HepG2 (cell line): ENCODE data around the gene CHD9NB. TPM values are rescaled to one million over a fixed set of nuclear protein-coding genes. Genes with fewer than 3 reads are reported as not detected.

Source experiments
- ATF1 ChIP-seq: IDR thresholded peaks from 2 replicates; pipeline ENCODE4 v1.6.1; 2016; ENCODE audit warnings: mild to moderate bottlenecking, control low read depth
- CREM ChIP-seq, 2 experiments: sonication (generic) in 1 of 2; formaldehyde crosslinking in 1 of 2; IDR thresholded peaks; 2 replicates each; pipeline versions ENCODE4 v1.4.0 to v1.6.1; 2016 to 2020; ENCODE audit warnings: antibody characterized with exemption in 1 of 2, mild to moderate bottlenecking in 1 of 2, missing genetic modification reagents in 1 of 2
- ERF ChIP-seq: IDR thresholded peaks from 2 replicates; pipeline ENCODE4 v1.6.1; 2018; ENCODE audit warnings: missing biosample characterization, missing genetic modification reagents
- ESRRA ChIP-seq: sonication (generic); formaldehyde crosslinking; IDR thresholded peaks from 2 replicates; pipeline ENCODE4 v1.5.1; 2020; ENCODE audit warnings: mild to moderate bottlenecking, low read depth, missing genetic modification reagents
- FOXA1 ChIP-seq, 2 experiments: fragments of 450-650 bp in 1 of 2; sonication (generic) in 1 of 2; formaldehyde crosslinking in 1 of 2; IDR thresholded peaks; 2 replicates each; pipeline versions ENCODE4 v1.4.0 to v1.6.1; 2016 to 2020; ENCODE audit warnings: missing genetic modification reagents in 1 of 2
- HMG20A ChIP-seq: IDR thresholded peaks from 2 replicates; pipeline ENCODE4 v1.6.1; 2016; ENCODE audit warnings: borderline replicate concordance
- ISL2 ChIP-seq: sonication (generic); formaldehyde crosslinking; IDR thresholded peaks from 2 replicates; pipeline ENCODE4 v1.5.0; 2020; ENCODE audit warnings: missing genetic modification reagents
- JUNB ChIP-seq: sonication (generic); formaldehyde crosslinking; IDR thresholded peaks from 2 replicates; pipeline ENCODE4 v1.8.0; 2022; ENCODE audit warnings: missing genetic modification reagents, mild to moderate bottlenecking, borderline replicate concordance
- KDM1A ChIP-seq: IDR thresholded peaks from 2 replicates; pipeline ENCODE4 v1.6.1; 2016; ENCODE audit warnings: missing compliant biosample characterization
- NR2F2 ChIP-seq: IDR thresholded peaks from 2 replicates; pipeline ENCODE4 v1.6.1; 2012; ENCODE audit warnings: low read depth, inconsistent platforms, borderline replicate concordance
- PRMT3 ChIP-seq: sonication (generic); formaldehyde crosslinking; IDR thresholded peaks from 2 replicates; pipeline ENCODE4 v1.8.1; 2022; ENCODE audit warnings: low read depth, mild to moderate bottlenecking, moderate library complexity, missing genetic modification reagents, borderline replicate concordance
- SOX6 ChIP-seq, 2 experiments: fragments of 450-650 bp in 1 of 2; sonication (generic) in 1 of 2; formaldehyde crosslinking in 1 of 2; IDR thresholded peaks; 2 replicates each; pipeline versions ENCODE4 v1.4.0 to v1.6.1; 2017 to 2020; ENCODE audit warnings: antibody characterized with exemption in 1 of 2, mild to moderate bottlenecking in 1 of 2, missing genetic modification reagents in 1 of 2
- TBX3 ChIP-seq: fragments of 450-650 bp; IDR thresholded peaks from 2 replicates; pipeline ENCODE4 v1.6.1; 2017; ENCODE audit warnings: antibody characterized with exemption, mild to moderate bottlenecking, inconsistent platforms, borderline replicate concordance
- TEAD3 ChIP-seq: optimal IDR thresholded peaks from 2 replicates; pipeline ENCODE3; 2016; ENCODE audit warnings: borderline replicate concordance
- ZBTB3 ChIP-seq: sonication (generic); formaldehyde crosslinking; IDR thresholded peaks from 2 replicates; pipeline ENCODE4 v1.4.0; 2020; ENCODE audit warnings: low read depth, mild to moderate bottlenecking, moderate library complexity, missing genetic modification reagents, borderline replicate concordance
- ZMAT3 ChIP-seq: sonication (generic); formaldehyde crosslinking; conservative IDR thresholded peaks from 2 replicates; pipeline ENCODE4 v1.7.0; 2021; ENCODE audit warnings: missing genetic modification reagents
- ZMYM3 ChIP-seq: sonication (generic); formaldehyde crosslinking; IDR thresholded peaks from 2 replicates; pipeline ENCODE4 v1.5.1; 2020; ENCODE audit warnings: mild to moderate bottlenecking, missing genetic modification reagents
- ZNF232 ChIP-seq: sonication (generic); formaldehyde crosslinking; IDR thresholded peaks from 2 replicates; pipeline ENCODE4 v1.4.0; 2020; ENCODE audit warnings: missing genetic modification reagents, borderline replicate concordance
- ZNF30 ChIP-seq: sonication (generic); formaldehyde crosslinking; IDR thresholded peaks from 2 replicates; pipeline ENCODE4 v1.5.0; 2020; ENCODE audit warnings: mild to moderate bottlenecking, missing genetic modification reagents
- ZNF543 ChIP-seq: sonication (generic); formaldehyde crosslinking; IDR thresholded peaks from 2 replicates; pipeline ENCODE4 v1.4.0; 2020; ENCODE audit warnings: mild to moderate bottlenecking, missing genetic modification reagents
- ZNF614 ChIP-seq: IDR thresholded peaks from 2 replicates; pipeline ENCODE4 v1.6.1; 2018; ENCODE audit warnings: missing biosample characterization, missing genetic modification reagents, inconsistent platforms, borderline replicate concordance
- ZNF75D ChIP-seq: sonication (generic); formaldehyde crosslinking; IDR thresholded peaks from 2 replicates; pipeline ENCODE4 v1.8.1; 2023; ENCODE audit warnings: missing genetic modification reagents, mild to moderate bottlenecking, borderline replicate concordance
- polyA plus RNA-seq, 8 experiments: library from polyadenylated mRNA; depleted of rRNA in 3 of 8; stranded (reverse) in 7 of 8; unstranded in 1 of 8; fragments of >200 nt; fragmentation: Illumina TruSeq in 4 of 8; extraction: Trizol in 4 of 8; gene quantifications; 2 replicates each; pipeline versions ENCODE4 v1.2.1 to v1.2.3, GENCODE V29; 2011 to 2016; ENCODE audit warnings: low read depth in 4 of 8, missing spikeins in 1 of 8, mixed read lengths in 1 of 8; ENCODE audit not compliant: insufficient read depth in 1 of 8
- total RNA-seq, 5 experiments: library from RNA; depleted of rRNA; stranded (reverse); fragments of >200 nt; fragmentation: Illumina TruSeq; extraction: Trizol; gene quantifications; 2 replicates each; pipeline ENCODE4 v1.2.3, GENCODE V29; 2016; ENCODE audit warnings: low read depth in 1 of 5
- TF ChIP-seq, protein P1 (sequence below): sonication (generic); formaldehyde crosslinking; IDR thresholded peaks from 2 replicates; pipeline ENCODE4 v1.9.0; 2021; ENCODE audit warnings: missing genetic modification reagents, mild to moderate bottlenecking, borderline replicate concordance
- TF ChIP-seq, protein P2 (sequence below), 2 experiments: sonication (generic) in 1 of 2; formaldehyde crosslinking in 1 of 2; IDR thresholded peaks; 2 replicates each; pipeline versions ENCODE4 v1.4.0 to v1.6.1; 2016 to 2020; ENCODE audit warnings: borderline replicate concordance in 1 of 2, low read depth in 1 of 2, mild to moderate bottlenecking in 1 of 2, missing genetic modification reagents in 1 of 2

CHD9NB gene
- total and polyA plus RNA-seq, 2 of the 13 experiments (the other 11 are each of a cell fraction or from before 2014, with no cell fraction given) = 0.17 to 0.18 TPM

DNA sequence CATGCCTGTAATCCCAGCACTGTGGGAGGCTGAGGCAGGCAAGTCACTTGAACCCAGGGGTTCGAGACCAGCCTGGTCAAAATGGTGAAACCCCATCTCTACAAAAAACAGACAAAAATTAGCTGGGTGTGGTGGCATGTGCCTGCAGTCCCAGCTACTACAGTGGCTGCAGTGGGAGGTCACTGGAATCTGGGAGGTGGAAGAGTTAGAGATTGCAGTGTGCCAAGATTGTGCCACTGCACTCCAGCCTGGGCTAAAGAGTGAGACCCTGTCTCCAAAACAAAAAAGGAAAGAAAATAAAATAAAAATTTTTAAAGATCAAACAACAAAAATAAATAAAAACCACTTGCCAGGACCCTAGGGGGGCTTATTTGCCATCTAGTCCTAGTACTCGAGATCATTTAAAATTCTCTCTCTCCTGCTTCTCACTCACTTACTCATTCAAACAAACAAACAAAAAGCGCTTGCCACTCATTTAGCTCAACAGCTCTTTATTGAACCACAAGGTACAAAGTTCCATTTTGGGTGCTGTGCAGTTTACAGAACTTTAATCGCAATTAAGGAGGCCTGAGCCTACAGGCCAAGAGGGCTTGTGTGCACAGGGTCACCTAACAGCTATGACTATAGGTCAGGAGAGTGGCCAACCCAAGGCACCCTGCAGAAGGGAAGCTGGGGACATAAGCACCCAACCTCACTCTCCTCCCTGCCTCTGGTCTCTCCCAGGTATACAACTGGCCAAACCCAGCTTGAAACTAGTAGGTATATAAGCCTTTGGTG, 4.4 kb downstream of the CHD9NB start (continued):
- TF ChIP-seq, protein P1, sequence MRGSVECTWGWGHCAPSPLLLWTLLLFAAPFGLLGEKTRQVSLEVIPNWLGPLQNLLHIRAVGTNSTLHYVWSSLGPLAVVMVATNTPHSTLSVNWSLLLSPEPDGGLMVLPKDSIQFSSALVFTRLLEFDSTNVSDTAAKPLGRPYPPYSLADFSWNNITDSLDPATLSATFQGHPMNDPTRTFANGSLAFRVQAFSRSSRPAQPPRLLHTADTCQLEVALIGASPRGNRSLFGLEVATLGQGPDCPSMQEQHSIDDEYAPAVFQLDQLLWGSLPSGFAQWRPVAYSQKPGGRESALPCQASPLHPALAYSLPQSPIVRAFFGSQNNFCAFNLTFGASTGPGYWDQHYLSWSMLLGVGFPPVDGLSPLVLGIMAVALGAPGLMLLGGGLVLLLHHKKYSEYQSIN (CRISPR knock-in tag) = no peak
- TF ChIP-seq ISL2 (CRISPR knock-in tag) (peak; percentile 70; the same call in 1 of the 2 replicates), TEAD3 (peak; percentile 24), JUNB (CRISPR knock-in tag) (no peak), PRMT3 (no peak), CREM (IDR thresholded peaks at IDR 0.05) (peak; percentile 35; the same call in 1 of the 2 replicates), CREM (CRISPR knock-in tag; IDR thresholded peaks at IDR 0.05) (no peak), ZBTB3 (0 out of 2 replicates have a peak, but pooled peaks have one; percentile 80), TBX3 (peak; percentile 93), ATF1 (CRISPR knock-in tag) (0 out of 2 replicates have a peak, but pooled peaks have one; percentile 18), HMG20A (CRISPR knock-in tag) (peak; percentile 78), KDM1A (no peak), ZNF614 (0 out of 2 replicates have a peak, but pooled peaks have one; percentile 40), ZNF75D (CRISPR knock-in tag) (no peak), ERF (CRISPR knock-in tag) (peak; percentile 80), ZNF543 (CRISPR knock-in tag) (0 out of 2 replicates have a peak, but pooled peaks have one; percentile 40), NR2F2 (peak; percentile 91), ZMYM3 (CRISPR knock-in tag) (no peak; the same call in 1 of the 2 replicates), ESRRA (CRISPR knock-in tag) (peak; percentile 87), FOXA1 (IDR thresholded peaks at IDR 0.05) (peak; percentile 33; the same call in 1 of the 2 replicates), FOXA1 (CRISPR knock-in tag; IDR thresholded peaks at IDR 0.05) (peak; percentile 76), ZNF30 (CRISPR knock-in tag) (no peak), ZNF232 (CRISPR knock-in tag) (peak; percentile 42; the same call in 1 of the 2 replicates), ZMAT3 (CRISPR knock-in tag) (peak; percentile 52; the same call in 1 of the 2 replicates), SOX6 (IDR thresholded peaks at IDR 0.05) (no peak), SOX6 (CRISPR knock-in tag; IDR thresholded peaks at IDR 0.05) (peak; percentile 76)
- TF ChIP-seq, protein P2, sequence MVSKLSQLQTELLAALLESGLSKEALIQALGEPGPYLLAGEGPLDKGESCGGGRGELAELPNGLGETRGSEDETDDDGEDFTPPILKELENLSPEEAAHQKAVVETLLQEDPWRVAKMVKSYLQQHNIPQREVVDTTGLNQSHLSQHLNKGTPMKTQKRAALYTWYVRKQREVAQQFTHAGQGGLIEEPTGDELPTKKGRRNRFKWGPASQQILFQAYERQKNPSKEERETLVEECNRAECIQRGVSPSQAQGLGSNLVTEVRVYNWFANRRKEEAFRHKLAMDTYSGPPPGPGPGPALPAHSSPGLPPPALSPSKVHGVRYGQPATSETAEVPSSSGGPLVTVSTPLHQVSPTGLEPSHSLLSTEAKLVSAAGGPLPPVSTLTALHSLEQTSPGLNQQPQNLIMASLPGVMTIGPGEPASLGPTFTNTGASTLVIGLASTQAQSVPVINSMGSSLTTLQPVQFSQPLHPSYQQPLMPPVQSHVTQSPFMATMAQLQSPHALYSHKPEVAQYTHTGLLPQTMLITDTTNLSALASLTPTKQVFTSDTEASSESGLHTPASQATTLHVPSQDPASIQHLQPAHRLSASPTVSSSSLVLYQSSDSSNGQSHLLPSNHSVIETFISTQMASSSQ (IDR thresholded peaks at IDR 0.05; ENCODE audit: low read depth) = 0 out of 2 replicates have a peak, but pooled peaks have one; percentile 45
- TF ChIP-seq, protein P2 (CRISPR knock-in tag; IDR thresholded peaks at IDR 0.05; ENCODE audit: borderline replicate concordance) = peak; percentile 28; the same call in 1 of the 2 replicates
